Activated naive CD4-positive, alpha-beta T cell treated with anti-CD3 and anti-CD28 coated beads, Interleukin-2, amount 10 ng/mL, durations not matched to agents 7 days and 5 days (primary cell): ENCODE results near the gene RHEB.

ENCODE experiments used
- CTCF ChIA-PET: fragments of 350-600 bp; sonication (Branson Sonifier 250); formaldehyde crosslinking; loops from one replicate; lab custom pipeline; 2021; ENCODE audit warnings: antibody characterized with exemption; lab: Charles Lee
- DNase-seq: peaks from one replicate; pipeline ENCODE4 v3.0.0-alpha.2; 2020
- H3K27ac Mint-ChIP-seq: one replicate; pipeline ENCODE4 v1.8.0; 2021; ENCODE audit warnings: mild to moderate bottlenecking, moderate library complexity, mixed read lengths
- H3K27me3 Mint-ChIP-seq: one replicate; pipeline ENCODE4 v1.8.0; 2021; ENCODE audit warnings: mild to moderate bottlenecking, mixed read lengths
- H3K36me3 Mint-ChIP-seq: one replicate; pipeline ENCODE4 v1.8.0; 2021; ENCODE audit warnings: mixed read lengths
- H3K4me1 Mint-ChIP-seq: one replicate; pipeline ENCODE4 v1.8.0; 2021; ENCODE audit warnings: mixed read lengths
- H3K4me3 Mint-ChIP-seq: one replicate; pipeline ENCODE4 v1.8.0; 2021; ENCODE audit warnings: mild to moderate bottlenecking, moderate library complexity, mixed read lengths
- H3K9me3 Mint-ChIP-seq: one replicate; pipeline ENCODE4 v1.8.0; 2021; ENCODE audit warnings: mixed read lengths

Gene RHEB

DNA sequence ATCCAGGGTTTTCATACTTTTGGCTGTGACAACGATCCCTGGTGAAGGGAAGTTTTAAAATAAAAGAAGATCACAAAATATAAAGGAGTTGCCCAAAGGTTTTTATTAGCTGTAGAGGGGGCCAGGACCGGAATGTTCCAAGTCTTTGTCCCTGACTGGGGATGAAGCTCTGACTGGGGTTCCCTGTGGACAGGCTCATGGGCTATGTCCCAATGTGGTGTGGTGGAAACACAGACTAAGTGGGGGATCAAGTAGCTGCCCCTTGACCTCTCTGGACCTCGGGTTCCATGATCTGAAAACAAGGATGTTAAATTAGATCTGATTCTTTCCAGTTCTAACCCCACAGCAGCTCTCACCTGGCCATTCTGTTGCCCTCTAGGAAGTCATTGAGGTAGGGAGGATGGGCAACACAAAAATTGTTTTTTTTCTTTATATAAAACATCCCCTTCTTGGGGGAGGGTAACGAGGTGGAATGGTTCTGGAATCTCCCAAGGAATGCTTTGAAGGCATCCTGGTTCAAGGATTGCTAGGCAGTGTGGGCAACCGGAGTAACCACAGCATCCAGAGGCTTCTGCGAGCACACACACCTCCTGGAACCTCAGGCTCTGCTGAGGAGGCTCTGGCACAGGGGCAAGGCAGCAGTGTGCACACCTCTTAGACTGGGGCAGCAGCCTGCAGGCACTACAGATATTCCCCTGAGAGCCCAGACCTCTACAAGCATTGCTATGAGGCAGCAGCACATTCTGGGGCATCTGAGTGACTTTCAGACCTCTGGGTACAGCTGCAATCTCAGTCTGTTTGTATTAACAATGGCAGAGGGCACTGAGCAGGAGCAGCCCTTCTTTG, 58.4 kb downstream of the RHEB start:
- DNase-seq = no peak
- Mint-ChIP-seq H3K27me3 (peaks cover 46% of the 10 kb centered on the region), H3K27ac (no peak overlapping the region), H3K4me3 (no peak overlapping the region), H3K4me1 (no peaks in the 10 kb centered on the region), H3K9me3 (peaks cover 26% of the 10 kb centered on the region), H3K36me3 (peaks cover 39% of the 10 kb centered on the region)
- CTCF ChIA-PET = interaction anchor here (0.6 to 1.3 kb wide), 4 partner anchors 13 to 297 kb away, joined by 3 read pairs; no protein-coding TSS in a partner anchor

DNA sequence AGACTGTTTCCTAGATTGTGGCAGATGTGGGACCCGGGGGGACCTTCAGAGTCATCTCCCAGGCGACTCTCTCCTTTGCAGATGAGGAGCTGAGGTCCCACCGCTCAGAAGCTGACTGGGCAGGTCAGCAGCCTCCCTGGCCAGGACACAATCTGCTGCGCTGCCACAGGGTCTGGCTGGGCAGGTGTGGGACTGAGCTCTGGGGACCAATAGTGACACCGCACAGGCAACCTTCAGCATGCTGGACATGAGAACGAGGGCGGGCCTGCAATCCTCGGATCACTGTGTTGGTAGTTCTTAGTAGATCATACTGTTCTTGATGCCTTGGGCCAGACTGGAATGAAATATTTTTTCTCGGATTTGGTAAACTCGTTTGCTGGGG, 59.2 kb downstream of the RHEB start:
- CTCF ChIA-PET = interaction anchor here (0.9 kb wide), 1 partner anchor 299 kb away, joined by 3 read pairs; no protein-coding TSS in a partner anchor
- Mint-ChIP-seq H3K36me3 (peaks cover 32% of the 10 kb centered on the region), H3K4me3 (no peak overlapping the region), H3K27ac (no peak overlapping the region), H3K9me3 (peaks cover 25% of the 10 kb centered on the region), H3K4me1 (no peaks in the 10 kb centered on the region), H3K27me3 (peaks cover 50% of the 10 kb centered on the region)
- no peak for DNase-seq

DNA sequence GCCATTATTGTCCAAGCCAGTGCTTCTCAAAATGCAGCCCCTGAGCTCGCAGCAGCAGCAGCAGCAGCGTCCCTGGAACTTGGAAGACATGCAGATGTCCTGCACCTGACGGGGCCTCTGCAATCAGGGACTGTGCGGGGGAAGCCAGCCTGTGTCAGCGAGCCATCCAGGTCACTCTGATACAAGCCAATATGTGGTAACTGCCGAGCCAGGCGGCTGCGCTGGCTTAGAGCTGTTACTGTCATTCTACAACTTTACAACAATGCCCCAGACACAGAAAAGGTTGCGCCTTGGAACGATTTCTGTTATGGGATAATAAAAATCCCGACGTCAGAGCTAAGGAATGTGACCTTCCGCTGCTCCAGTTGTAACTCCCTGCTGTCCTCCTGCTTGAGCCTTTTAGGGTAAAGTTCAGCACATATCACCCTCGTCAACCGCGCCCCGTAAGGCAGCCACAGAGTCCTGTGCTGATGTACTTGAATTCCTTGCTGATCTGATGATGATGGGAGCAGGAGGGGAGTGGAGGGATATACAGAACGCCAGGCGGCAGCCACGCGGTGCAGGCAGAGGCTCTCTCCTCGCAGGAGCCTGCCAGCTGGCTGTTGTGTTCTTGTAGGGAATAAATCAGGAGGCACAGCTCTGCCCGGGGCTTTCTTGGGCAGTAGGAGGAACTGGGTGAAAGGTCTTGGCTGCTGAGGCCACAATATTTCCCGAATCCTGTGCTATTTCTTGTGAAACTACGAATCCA, 59.8 kb downstream of the RHEB start:
- CTCF ChIA-PET = interaction anchor here (0.9 kb wide), 1 partner anchor 300 kb away, joined by 3 read pairs; no protein-coding TSS in a partner anchor
- H3K4me1 Mint-ChIP-seq = no peaks in the 10 kb centered on the region

DNA sequence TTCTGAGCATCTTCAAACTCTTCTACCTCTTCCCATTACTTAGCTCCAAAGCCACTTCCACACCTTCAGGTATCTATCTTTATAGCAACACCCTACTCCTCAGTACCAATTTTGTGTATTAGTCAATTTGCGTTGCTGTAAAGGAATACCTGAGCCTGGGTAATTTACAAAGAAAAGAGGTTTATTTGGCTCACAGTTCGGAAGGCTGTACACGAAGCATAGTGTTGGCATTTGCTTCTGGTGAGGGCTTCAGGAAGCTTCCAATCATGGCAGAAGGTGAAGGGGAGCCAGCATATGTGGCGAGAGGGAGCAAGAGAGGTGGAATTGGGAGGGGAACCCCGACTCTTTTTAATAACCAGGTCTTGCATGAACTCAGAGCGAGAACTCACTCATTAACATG, 62.2 kb downstream of the RHEB start:
- Mint-ChIP-seq H3K4me1 (no peaks in the 10 kb centered on the region), H3K36me3 (peaks cover 4% of the 10 kb centered on the region), H3K27me3 (peaks cover 64% of the 10 kb centered on the region), H3K27ac (no peak overlapping the region), H3K4me3 (no peak overlapping the region), H3K9me3 (peaks cover 7% of the 10 kb centered on the region)
- CTCF ChIA-PET = interaction anchor here (2.0 kb wide), 1 partner anchor 10 kb away, joined by 4 read pairs; no protein-coding TSS in a partner anchor
- no peak for DNase-seq

More for the DNA sequence above, 59.8 kb downstream of the RHEB start:
- Mint-ChIP-seq H3K9me3 (peaks cover 21% of the 10 kb centered on the region), H3K4me3 (no peak overlapping the region), H3K27me3 (peaks cover 50% of the 10 kb centered on the region), H3K27ac (no peak overlapping the region), H3K36me3 (peaks cover 26% of the 10 kb centered on the region)
- no peak for DNase-seq

DNA sequence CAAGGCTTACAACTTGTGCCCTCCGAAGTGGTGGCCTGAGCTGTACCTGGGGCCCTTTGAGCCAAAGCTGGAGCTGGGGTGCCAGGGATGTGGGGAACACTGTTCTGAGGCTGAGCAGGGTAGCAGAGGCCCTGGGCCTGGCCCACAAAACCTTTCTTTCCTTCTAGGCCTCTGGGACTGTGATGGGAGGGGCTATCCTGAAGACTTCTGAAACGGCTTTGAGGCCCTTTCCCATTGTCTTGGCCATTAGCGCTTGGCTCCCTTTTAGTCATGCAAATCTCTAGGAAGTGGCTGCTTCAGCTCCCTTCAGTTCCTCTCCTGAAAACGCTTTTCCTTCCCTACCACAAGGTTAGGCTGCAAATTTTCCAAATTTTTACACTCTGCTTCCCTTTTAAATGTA, 62.9 kb downstream of the RHEB start:
- Mint-ChIP-seq H3K27ac (no peak overlapping the region), H3K4me3 (no peak overlapping the region), H3K36me3 (peaks cover 4% of the 10 kb centered on the region), H3K27me3 (peaks cover 66% of the 10 kb centered on the region), H3K9me3 (no peaks in the 10 kb centered on the region), H3K4me1 (no peaks in the 10 kb centered on the region)
- CTCF ChIA-PET = no interaction called here
- no peak for DNase-seq

DNA sequence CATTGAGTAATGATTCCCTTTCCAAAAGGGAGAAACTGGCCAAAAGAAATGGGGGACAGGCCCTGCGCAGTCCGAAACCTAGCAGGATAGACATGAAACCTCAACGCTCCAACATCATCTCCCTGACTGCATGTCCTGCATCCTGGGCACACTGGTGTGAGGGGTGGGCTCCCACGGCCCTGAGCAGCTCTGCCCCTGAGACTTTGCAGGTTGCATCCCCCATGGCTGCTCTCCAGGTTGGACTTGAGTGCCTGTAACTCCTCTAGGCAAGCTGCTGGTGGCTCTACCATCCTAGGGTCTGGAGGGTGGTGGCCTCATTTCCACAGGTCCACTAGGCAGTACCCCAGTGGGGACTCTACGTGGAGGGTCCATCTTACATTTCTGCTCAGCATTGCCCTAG, 63.4 kb downstream of the RHEB start:
- Mint-ChIP-seq H3K36me3 (peaks cover 4% of the 10 kb centered on the region), H3K27ac (no peak overlapping the region), H3K9me3 (no peaks in the 10 kb centered on the region), H3K4me1 (no peaks in the 10 kb centered on the region), H3K27me3 (peaks cover 66% of the 10 kb centered on the region), H3K4me3 (no peak overlapping the region)
- no peak for DNase-seq
- CTCF ChIA-PET = no interaction called here

DNA sequence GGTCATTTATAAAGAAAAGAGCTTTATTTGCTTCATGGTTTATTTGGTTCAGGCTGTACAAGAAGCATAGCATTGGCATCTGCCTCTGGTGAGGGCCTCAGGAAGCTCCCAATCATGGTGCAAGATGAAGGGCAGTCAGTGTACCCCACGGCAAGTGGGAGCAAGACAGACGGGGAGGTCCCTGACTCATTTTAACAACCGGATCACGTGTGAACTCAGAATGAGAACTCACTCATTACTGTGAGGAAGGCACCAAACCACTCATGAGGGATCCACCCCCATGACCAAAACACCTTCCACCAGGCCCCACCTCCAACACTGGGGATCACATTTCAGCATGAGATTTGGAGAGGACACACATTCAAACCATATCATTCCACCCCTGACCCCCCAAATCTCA, 64.0 kb downstream of the RHEB start:
- Mint-ChIP-seq H3K4me1 (no peaks in the 10 kb centered on the region), H3K36me3 (no peaks in the 10 kb centered on the region), H3K27ac (no peak overlapping the region), H3K27me3 (peaks cover 66% of the 10 kb centered on the region), H3K9me3 (no peaks in the 10 kb centered on the region), H3K4me3 (no peak overlapping the region)
- CTCF ChIA-PET = interaction anchor here (1.3 kb wide), 1 partner anchor 87 kb away, joined by 4 read pairs; no protein-coding TSS in a partner anchor
- no peak for DNase-seq

DNA sequence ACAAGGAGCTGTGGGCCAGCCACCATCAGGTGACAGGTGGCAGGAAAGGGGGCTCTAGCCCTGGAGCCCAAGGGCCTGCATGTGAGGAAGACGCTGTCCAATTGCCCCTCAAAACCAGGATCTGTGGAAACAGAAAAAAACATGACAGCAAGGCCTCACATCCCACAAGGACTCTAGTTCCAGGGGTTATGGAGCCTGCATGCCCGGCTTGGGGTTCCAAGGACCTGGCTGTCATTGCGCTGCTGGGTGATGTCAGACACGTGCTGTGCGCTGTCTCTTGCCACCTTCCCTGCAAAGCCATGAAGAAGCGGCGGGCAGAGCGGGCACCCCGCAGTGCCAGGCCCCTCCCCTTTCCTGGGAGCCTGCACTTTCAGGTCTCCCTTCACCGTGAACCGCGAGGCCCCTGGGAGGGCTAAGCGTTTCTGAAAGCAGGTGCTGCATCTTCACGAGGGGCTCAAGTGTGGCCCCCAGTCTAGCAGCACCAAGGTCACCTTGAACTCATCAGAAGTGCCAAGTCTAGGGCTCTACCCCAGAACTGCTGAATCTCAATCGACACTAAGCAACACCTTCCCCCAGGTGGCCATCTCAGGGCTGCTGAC, 64.7 kb downstream of the RHEB start:
- no peaks in the 10 kb centered on the region for H3K4me1 Mint-ChIP-seq
- CTCF ChIA-PET = interaction anchor here (1.3 kb wide), 1 partner anchor 87 kb away, joined by 4 read pairs; no protein-coding TSS in a partner anchor
- H3K27me3 Mint-ChIP-seq = peaks cover 66% of the 10 kb centered on the region
- no peaks in the 10 kb centered on the region for H3K9me3 Mint-ChIP-seq
- no peaks in the 10 kb centered on the region for H3K36me3 Mint-ChIP-seq
- H3K4me3 Mint-ChIP-seq = no peak overlapping the region
- no peak overlapping the region for H3K27ac Mint-ChIP-seq
- DNase-seq = peak; percentile 18

DNA sequence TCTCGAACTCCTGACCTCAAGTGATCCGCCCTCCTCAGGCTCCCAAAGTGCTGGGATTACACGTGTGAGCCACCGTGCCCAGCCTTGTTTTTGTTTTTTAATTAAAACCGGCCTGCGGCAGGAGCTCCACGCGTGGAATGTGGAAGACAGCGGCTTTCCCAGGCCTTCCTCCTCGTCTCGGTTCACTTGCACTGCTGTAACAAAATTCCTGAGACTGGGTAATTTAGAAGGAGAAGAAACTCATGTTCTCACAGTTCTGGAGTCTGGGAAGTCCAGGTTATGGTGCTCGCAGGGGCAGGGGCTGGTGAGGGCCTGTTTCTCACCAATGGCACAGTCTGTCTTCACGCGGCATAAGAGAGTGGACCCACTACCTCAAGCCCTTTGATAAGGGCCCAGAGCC, 65.4 kb downstream of the RHEB start:
- H3K27me3 Mint-ChIP-seq = peaks cover 66% of the 10 kb centered on the region
- peaks cover 4% of the 10 kb centered on the region for H3K4me1 Mint-ChIP-seq
- no peaks in the 10 kb centered on the region for H3K9me3 Mint-ChIP-seq
- H3K27ac Mint-ChIP-seq = no peak overlapping the region
- H3K36me3 Mint-ChIP-seq = no peaks in the 10 kb centered on the region
- CTCF ChIA-PET = no interaction called here
- H3K4me3 Mint-ChIP-seq = no peak overlapping the region
- DNase-seq = no peak

DNA sequence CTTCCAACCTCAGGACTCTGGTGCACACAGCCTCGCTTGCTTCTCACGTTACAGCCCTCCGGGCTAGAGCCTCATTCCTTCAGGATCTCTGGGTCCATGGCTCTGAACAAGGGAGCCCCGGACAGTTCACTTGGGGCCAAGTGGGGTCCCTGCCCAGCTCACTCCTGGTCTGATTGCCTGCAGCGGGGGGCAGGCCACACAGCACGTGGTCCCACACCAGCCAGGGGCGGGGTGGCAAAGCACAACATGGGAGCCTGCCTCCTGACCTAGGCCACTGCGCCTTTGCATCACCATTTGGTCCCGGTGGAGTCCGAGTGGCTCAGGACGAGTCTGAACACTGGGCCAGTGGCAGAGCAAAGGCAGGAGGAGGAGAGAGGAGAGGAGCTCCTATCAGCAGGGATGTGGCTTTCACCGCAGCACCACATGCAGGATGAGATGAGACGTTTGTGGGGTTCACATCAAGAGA, 66.3 kb downstream of the RHEB start:
- H3K27ac Mint-ChIP-seq = no peak overlapping the region
- no peaks in the 10 kb centered on the region for H3K36me3 Mint-ChIP-seq
- no peaks in the 10 kb centered on the region for H3K9me3 Mint-ChIP-seq
- DNase-seq = peak; percentile 15
- H3K27me3 Mint-ChIP-seq = peaks cover 64% of the 10 kb centered on the region
- CTCF ChIA-PET = interaction anchor here (7.0 kb wide), 1 partner anchor 83 kb away, joined by 196 read pairs; no protein-coding TSS in a partner anchor
- peaks cover 8% of the 10 kb centered on the region for H3K4me1 Mint-ChIP-seq
- no peak overlapping the region for H3K4me3 Mint-ChIP-seq

DNA sequence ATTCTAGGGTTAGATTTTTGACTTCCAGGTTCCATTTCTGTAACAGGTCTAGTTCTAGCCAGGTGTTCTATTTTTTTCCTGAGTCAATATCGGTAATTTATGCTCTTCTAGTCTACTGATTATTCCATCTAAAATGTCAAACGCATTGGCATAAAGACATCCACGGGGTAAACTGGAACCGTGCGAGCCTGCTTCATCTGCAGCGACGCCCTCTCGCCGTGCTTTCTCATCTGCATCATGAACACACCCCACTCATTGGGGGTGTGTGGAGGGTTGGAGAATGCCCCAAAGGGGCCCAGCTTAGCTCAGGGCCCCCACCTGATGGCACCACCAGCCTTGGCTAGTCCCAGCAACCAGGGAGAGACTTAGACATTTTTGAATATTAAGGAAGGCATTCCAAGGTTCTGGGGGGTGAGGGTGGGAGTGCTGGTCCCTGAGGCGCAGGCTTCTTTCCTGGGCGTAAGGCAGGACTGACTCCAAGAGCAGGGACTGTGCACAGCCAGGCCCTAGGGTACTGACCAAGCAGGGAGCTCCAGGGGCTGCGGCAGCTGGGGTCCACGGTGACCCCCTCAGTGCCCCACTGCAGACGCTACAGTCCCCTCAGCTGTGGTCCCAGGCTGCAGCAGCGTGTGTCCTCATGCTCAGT, 66.9 kb downstream of the RHEB start:
- Mint-ChIP-seq H3K4me3 (no peak overlapping the region), H3K4me1 (peaks cover 8% of the 10 kb centered on the region), H3K9me3 (no peaks in the 10 kb centered on the region), H3K27ac (no peak overlapping the region), H3K36me3 (no peaks in the 10 kb centered on the region), H3K27me3 (peaks cover 58% of the 10 kb centered on the region)
- no peak for DNase-seq
- CTCF ChIA-PET = interaction anchor here (5.7 to 7.0 kb wide), 2 partner anchors 82 to 137 kb away, joined by 67 to 196 read pairs; no protein-coding TSS in a partner anchor

DNA sequence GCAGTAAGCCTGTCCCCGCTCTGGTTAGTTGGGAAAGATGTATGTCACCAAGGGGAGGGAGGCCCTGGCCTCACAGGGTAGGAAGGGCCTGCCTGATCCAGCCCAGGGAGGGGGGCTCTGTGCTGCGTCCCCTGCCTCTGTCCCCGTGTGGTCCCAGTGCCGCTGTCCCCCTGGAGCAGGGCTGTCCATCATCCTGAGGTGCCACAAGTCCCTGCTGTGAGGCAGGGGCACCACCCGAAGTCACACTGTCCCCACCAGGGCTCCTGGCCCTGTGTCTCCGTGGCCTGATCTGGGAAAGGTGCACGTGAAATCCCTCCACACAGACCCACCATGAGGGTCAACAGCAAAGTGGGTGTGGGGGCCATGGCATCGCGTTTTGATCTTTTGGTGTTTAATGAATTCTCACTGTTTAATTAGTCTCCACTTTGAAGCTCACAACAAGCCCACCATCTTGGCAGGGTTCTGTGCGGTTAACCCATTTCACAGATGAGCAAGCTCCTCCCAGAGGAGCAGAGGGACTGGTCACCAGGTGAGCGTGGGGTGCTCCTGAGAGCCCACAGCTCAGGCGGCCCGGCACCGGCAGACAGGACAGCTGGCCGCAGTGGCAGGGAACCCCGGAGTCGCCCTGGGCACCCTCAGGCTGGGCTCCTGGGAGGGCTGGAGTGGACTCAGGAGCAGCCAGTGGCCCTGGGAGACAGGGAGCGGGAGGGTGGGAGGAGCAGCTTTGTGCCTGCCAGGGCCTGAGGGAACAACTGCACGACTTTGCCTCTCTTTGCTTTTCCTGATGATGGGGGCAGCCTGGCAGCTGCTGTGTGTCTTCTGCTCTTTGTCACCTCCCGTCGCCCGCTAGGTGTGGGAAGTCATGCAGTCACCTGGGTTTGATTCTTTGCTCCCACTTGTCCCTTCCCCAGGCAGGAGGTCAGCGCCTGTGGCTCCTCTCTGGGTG, 67.8 kb downstream of the RHEB start:
- peak; percentile 18 for DNase-seq
- Mint-ChIP-seq H3K9me3 (no peaks in the 10 kb centered on the region), H3K27me3 (peaks cover 64% of the 10 kb centered on the region), H3K4me1 (peaks cover 9% of the 10 kb centered on the region), H3K4me3 (no peak overlapping the region), H3K27ac (no peak overlapping the region), H3K36me3 (no peaks in the 10 kb centered on the region)
- CTCF ChIA-PET = interaction anchor here (1.0 to 7.0 kb wide), 5 partner anchors 81 to 308 kb away, joined by 3 to 196 read pairs (median 39); no protein-coding TSS in a partner anchor
